ENCODE measurements around the gene AFAP1.

DNA sequence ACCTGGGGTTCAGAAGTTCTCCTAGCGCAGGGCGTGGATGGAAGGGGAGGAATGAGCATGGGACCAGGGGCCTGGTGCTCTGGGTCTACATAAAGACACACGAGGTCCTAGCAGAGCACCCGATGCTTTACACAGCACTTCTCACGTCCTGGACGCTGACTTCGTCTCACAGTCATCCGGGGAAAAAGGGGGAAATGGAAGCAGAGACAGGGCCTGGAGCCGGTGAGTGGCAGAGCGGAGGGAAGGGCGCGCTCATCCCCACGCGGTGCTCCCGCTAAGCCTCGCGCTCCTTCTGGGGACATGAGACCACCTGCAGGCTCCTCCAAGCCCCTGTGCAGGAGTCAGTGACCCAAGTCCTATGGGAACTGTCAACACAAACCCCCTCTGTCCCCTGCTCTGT is 157.7 kb downstream of the AFAP1 start:
- TF ChIP-seq FOSL1 (IDR thresholded peaks at IDR 0.05; ENCODE audit: insufficient read depth, low read depth, low read length) = no peak
- TF ChIP-seq YY1 (IDR thresholded peaks at IDR 0.05; ENCODE audit: low read depth, low read length) = no peak
- TF ChIP-seq, protein P1, sequence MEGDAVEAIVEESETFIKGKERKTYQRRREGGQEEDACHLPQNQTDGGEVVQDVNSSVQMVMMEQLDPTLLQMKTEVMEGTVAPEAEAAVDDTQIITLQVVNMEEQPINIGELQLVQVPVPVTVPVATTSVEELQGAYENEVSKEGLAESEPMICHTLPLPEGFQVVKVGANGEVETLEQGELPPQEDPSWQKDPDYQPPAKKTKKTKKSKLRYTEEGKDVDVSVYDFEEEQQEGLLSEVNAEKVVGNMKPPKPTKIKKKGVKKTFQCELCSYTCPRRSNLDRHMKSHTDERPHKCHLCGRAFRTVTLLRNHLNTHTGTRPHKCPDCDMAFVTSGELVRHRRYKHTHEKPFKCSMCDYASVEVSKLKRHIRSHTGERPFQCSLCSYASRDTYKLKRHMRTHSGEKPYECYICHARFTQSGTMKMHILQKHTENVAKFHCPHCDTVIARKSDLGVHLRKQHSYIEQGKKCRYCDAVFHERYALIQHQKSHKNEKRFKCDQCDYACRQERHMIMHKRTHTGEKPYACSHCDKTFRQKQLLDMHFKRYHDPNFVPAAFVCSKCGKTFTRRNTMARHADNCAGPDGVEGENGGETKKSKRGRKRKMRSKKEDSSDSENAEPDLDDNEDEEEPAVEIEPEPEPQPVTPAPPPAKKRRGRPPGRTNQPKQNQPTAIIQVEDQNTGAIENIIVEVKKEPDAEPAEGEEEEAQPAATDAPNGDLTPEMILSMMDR (IDR thresholded peaks at IDR 0.05; ENCODE audit: control extremely low read depth in 1 of 3, insufficient read depth in 1 of 3, low read depth in 1 of 3, low read length in 3 of 3) = no peak
- TF ChIP-seq SUZ12 (IDR thresholded peaks at IDR 0.05; ENCODE audit: low read length) = no peak

Data from H1 (cell line).